ENCODE results near the gene ATP6V0B. TPM values are rescaled to one million over a fixed set of nuclear protein-coding genes. Genes with fewer than 3 reads are reported as not detected.

ATP6V0B gene
- total RNA-seq, 1 experiment from 2014 or later = 221 TPM

- DNase-seq (ENCODE audit: low read depth) = no peak
These were observed 27.4 kb downstream of the ATP6V0B start for GRCh38 chr1:44002165-44002564.

GRCh38 chr1:44002606-44003157 lies 27.9 kb downstream of the ATP6V0B start:
- no peak for DNase-seq (ENCODE audit: low read depth)

- DNase-seq (ENCODE audit: low read depth) = no peak
These were observed 33.5 kb downstream of the ATP6V0B start for GRCh38 chr1:44008259-44008658.

- no peak for DNase-seq (ENCODE audit: low read depth)
These were observed 36.2 kb downstream of the ATP6V0B start for GRCh38 chr1:44010935-44011471.

- DNase-seq (ENCODE audit: low read depth) = peak; percentile 25
These were observed 37.6 kb downstream of the ATP6V0B start for GRCh38 chr1:44012404-44012803.

- DNase-seq (ENCODE audit: low read depth) = no peak
These were observed 38.3 kb downstream of the ATP6V0B start for GRCh38 chr1:44012941-44013609.

- no peak for DNase-seq (ENCODE audit: low read depth)
These were observed 39.2 kb downstream of the ATP6V0B start for GRCh38 chr1:44013949-44014348.

- DNase-seq (ENCODE audit: low read depth) = no peak
These were observed 39.8 kb downstream of the ATP6V0B start for GRCh38 chr1:44014365-44015104.

GRCh38 chr1:44015206-44015605 lies 40.4 kb downstream of the ATP6V0B start:
- DNase-seq (ENCODE audit: low read depth) = no peak

GRCh38 chr1:44016041-44016889 lies 41.5 kb downstream of the ATP6V0B start:
- no peak for DNase-seq (ENCODE audit: low read depth)

GRCh38 chr1:44016890-44017400 lies 42.2 kb downstream of the ATP6V0B start:
- DNase-seq (ENCODE audit: low read depth) = no peak

- no peak for DNase-seq (ENCODE audit: low read depth)
These were observed 44.7 kb downstream of the ATP6V0B start for GRCh38 chr1:44019466-44019948.

- DNase-seq (ENCODE audit: low read depth) = no peak
These were observed 45.7 kb downstream of the ATP6V0B start for GRCh38 chr1:44020464-44020863.

GRCh38 chr1:44021156-44021555 lies 46.4 kb downstream of the ATP6V0B start:
- no peak for DNase-seq (ENCODE audit: low read depth)

- DNase-seq (ENCODE audit: low read depth) = no peak
These were observed 47.0 kb downstream of the ATP6V0B start for GRCh38 chr1:44021581-44022321.

GRCh38 chr1:44024031-44024902 lies 49.5 kb downstream of the ATP6V0B start:
- DNase-seq (ENCODE audit: low read depth) = no peak

- DNase-seq (ENCODE audit: low read depth) = peak; percentile 52
These were observed 50.3 kb downstream of the ATP6V0B start for GRCh38 chr1:44024903-44025525.

GRCh38 chr1:44025816-44026215 lies 51.1 kb downstream of the ATP6V0B start:
- DNase-seq (ENCODE audit: low read depth) = no peak

GRCh38 chr1:44027320-44027719 lies 52.6 kb downstream of the ATP6V0B start:
- DNase-seq (ENCODE audit: low read depth) = no peak
